HG02981 (cell line): ENCODE results near the gene SENP5.
"Not testable (repeated sequence)": the region's sequence is repeated elsewhere in the genome, so short reads cannot be mapped to it uniquely, and the experiment has no call there.

Experiments
- ATAC-seq: cut with Tn5 transposase; IDR thresholded peaks from one replicate; pipeline ENCODE4 v1.9.1; 2021; ENCODE audit warnings: mild to moderate bottlenecking, moderate library complexity; ENCODE audit not compliant: unreplicated experiment

The SENP5 gene

GRCh38 chr3:196867507-196868296, at the start of gene SENP5:
Gene SENP5 (plus strand): TSS chr3:196867920. CDS start chr3:196885182, 17,262 bp downstream.
- peak; percentile 93 for ATAC-seq

- ATAC-seq: no peak
Measured at GRCh38 chr3:196821806-196822355, 45.8 kb upstream of the SENP5 start.

GRCh38 chr3:196829651-196830050, 38.1 kb upstream of the SENP5 start:
- not testable (repeated sequence) for ATAC-seq

GRCh38 chr3:196835086-196835485, 32.6 kb upstream of the SENP5 start:
- ATAC-seq: no peak

GRCh38 chr3:196836626-196837025, 31.1 kb upstream of the SENP5 start:
- ATAC-seq: not testable (repeated sequence)

- peak; percentile 65 for ATAC-seq
Measured at GRCh38 chr3:196837819-196838420, 29.8 kb upstream of the SENP5 start.

- ATAC-seq: not testable (repeated sequence)
Measured at GRCh38 chr3:196839351-196839750, 28.4 kb upstream of the SENP5 start.

- ATAC-seq: no peak
Measured at GRCh38 chr3:196842567-196843434, 24.9 kb upstream of the SENP5 start.

GRCh38 chr3:196843435-196844110, 24.1 kb upstream of the SENP5 start:
- ATAC-seq: no peak

- not testable (repeated sequence) for ATAC-seq
Measured at GRCh38 chr3:196844235-196845219, 23.2 kb upstream of the SENP5 start.

GRCh38 chr3:196848375-196848774, 19.3 kb upstream of the SENP5 start:
- not testable (repeated sequence) for ATAC-seq

- ATAC-seq: no peak
Measured at GRCh38 chr3:196849180-196849741, 18.5 kb upstream of the SENP5 start.

GRCh38 chr3:196863000-196863399, 4.7 kb upstream of the SENP5 start:
- ATAC-seq: not testable (repeated sequence)

- ATAC-seq: no peak
Measured at GRCh38 chr3:196867155-196867506, 589 bp upstream of the SENP5 start.

- ATAC-seq: peak; percentile 28
Measured at GRCh38 chr3:196868297-196868661, 559 bp downstream of the SENP5 start.

- ATAC-seq: no peak
Measured at GRCh38 chr3:196872316-196872715, 4.6 kb downstream of the SENP5 start.

GRCh38 chr3:196874511-196875094, 6.9 kb downstream of the SENP5 start:
- not testable (repeated sequence) for ATAC-seq

GRCh38 chr3:196875258-196875657, 7.5 kb downstream of the SENP5 start:
- no peak for ATAC-seq

- ATAC-seq: no peak
Measured at GRCh38 chr3:196883361-196883760, 15.6 kb downstream of the SENP5 start.
